GM12874 (cell line): ENCODE results near the gene PLEKHA3.

Source experiments
- TF ChIP-seq, protein P1 (sequence below): IDR thresholded peaks from 2 replicates; pipeline ENCODE4 v1.5.1; 2011; ENCODE audit warnings: low read depth, mild to moderate bottlenecking, control low read depth, low read length, moderate library complexity; ENCODE audit not compliant: insufficient read depth

Gene PLEKHA3

DNA sequence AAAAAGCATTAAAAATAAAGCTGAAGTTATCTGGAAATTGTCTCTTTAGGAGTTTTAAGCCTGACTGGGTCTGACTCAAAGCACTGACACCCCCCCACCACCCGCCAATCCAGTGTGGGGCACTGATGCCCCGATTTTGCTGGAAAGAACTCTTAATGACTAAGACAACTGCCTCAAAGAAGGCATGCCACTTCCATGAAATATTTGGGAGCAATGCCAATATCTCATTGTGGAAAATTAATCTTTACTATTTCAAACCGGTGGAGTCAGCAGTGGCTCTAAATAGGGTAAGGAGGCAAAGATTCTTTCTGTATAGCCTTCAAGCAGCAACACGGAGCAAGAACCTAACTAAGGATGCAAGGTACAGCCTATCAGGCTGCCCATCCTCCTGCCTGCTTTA lies 6.3 kb upstream of the PLEKHA3 start:
- TF ChIP-seq, protein P1, sequence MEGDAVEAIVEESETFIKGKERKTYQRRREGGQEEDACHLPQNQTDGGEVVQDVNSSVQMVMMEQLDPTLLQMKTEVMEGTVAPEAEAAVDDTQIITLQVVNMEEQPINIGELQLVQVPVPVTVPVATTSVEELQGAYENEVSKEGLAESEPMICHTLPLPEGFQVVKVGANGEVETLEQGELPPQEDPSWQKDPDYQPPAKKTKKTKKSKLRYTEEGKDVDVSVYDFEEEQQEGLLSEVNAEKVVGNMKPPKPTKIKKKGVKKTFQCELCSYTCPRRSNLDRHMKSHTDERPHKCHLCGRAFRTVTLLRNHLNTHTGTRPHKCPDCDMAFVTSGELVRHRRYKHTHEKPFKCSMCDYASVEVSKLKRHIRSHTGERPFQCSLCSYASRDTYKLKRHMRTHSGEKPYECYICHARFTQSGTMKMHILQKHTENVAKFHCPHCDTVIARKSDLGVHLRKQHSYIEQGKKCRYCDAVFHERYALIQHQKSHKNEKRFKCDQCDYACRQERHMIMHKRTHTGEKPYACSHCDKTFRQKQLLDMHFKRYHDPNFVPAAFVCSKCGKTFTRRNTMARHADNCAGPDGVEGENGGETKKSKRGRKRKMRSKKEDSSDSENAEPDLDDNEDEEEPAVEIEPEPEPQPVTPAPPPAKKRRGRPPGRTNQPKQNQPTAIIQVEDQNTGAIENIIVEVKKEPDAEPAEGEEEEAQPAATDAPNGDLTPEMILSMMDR: no peak

DNA sequence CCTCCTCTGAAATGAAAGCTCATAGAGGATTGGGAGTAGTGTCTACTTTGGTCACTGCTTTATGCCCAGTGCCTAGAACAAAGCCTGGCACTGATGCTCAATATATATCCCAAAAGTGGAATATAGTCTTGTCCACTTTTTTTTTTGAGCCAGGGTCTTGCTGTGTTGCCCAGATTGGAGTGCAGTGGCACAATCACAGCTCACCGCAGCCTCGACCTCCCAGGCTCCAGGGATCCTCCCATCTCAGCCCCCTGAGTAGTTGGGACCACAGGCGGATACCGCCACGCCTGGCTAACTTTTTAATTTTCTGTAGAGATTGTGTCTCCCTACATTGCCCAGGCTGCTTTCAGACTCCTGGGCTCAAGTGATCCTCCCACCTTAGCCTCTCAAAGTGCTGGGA lies 5.7 kb upstream of the PLEKHA3 start:
- TF ChIP-seq, protein P1: no peak

DNA sequence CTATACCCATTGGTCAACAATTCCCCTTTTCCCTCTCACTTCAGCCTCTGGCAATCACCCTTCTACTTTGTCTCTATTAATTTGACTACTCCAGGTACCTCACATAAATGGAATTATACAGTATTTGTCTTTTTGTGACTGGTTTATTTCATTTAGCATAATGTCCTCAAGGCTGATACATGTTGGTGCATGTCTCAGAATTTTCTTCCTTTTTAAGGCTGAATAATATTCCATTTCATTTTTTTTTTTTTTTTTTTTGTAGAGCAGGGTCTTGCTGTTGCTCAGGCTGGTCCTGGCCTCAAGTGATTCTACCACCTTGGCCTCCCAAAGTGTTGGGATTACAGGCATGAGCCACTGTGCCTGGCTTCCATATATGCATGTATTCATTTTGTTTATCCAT lies 3.8 kb upstream of the PLEKHA3 start:
- TF ChIP-seq, protein P1: no peak

DNA sequence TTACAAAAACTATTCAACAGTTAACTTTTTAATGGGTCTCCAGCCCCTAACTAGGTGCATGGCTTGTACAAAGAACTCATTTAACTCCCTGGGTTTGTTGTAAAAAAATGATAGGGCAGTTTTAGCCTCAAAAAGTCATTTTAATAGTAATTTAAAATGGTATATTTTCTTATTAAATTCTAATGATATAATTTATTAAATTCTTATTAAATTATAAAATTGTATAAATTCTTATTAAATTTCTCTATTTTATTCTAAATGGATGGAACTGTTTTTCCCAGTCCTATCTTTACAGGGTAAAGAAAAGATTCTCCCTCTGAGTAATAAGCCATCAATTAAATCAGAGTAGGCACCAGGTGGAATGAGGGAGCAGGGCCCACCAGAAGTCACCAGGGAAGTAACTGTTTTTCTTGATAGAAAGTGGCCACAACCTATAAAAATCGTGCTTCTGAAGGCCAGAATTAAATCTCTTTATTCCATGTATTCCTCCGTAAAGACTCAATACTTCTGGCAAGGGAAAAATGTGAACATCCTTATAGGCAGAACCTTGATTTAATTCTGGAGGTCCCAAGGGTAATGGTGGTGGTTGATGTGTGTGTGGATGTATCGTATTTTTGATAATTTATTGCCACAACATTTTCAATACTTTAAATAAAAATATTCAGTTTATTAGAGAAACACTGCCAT lies 2.7 kb upstream of the PLEKHA3 start:
- TF ChIP-seq, protein P1: no peak

DNA sequence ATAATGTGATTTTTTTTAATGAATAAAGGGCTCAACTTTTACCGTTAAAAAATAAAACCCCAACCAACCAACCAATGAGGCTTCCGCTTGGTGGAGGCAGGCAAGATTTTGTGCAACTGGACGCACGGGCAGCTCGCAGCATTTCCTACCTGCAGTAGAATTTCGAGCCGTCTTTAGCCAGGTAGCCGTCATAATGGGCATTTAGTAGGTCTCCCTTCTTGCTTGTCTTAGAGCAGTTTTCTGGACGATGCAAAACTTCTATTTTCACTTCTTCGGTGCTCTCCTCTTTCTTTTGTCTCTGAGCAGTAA lies 2.2 kb upstream of the PLEKHA3 start:
- TF ChIP-seq, protein P1: no peak

DNA sequence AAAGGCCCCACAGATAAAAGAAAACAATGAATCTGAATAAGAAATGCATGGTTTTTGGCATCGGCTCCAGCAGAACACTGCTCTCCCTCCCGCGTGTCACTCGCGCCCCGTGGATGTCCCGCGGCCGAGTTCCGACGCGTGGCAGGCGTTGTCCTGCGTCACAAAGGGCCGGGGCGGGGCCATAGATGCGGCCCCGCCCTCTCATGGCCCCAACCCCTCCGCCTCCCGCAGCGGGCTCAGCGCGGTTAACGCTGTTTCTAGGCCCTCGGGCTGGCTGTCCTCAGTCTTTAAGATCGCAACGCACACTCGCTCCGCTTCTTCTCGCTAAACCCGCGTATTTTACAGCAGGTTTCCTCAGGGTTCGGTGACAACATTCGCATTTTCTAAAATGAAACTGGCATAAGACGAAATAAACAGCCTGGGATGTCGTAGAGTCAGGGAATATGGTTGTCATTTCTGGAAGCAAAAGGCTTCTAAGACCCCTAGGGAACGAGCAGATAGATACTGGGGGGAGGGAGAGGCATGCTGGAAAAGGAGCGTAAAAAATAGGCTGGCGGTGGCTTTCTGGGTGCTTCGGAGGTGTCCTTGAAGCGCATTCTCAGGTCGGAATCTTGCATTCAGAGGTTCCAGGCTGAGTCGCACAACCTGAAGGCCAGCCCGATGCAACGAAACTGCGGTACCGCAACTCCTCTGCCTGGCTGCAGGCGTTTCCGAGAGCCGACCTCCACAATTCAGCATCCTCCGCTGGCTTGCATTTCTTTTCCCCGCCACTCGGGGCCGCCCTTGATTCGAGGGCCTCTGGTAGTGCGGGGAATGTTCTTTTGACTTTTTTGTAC lies 1.6 kb upstream of the PLEKHA3 start, which contains the start of gene FKBP7:
FKBP7 (minus strand) TSS at position 162 of the 836 bp plus-strand sequence; CDS start at position 61, 101 bp downstream.
- TF ChIP-seq, protein P1: peak; percentile 84

DNA sequence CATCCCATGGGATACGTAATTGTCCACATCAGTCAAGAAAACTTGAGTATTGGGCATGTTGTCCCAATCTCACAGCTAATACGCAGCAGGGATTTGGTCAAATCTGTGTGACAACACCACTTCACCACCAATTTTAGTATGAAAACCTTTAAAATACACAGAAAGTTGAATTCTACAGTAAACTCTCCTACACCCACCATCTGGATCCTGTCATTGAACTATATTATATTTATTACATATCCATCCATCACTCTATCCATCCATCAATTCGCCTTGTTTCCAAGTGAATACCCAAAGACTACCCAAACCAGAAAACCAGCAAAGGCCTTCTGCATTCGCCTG lies 1.0 kb upstream of the PLEKHA3 start:
- TF ChIP-seq, protein P1: no peak
